Loucy (cell line): Measurements from ENCODE around the gene CACNA1A.

Source experiments
- EZH2phosphoT487 ChIP-seq: fragments of 200-600 bp; IDR thresholded peaks from 2 replicates; pipeline ENCODE4 v1.6.1; 2018; ENCODE audit warnings: antibody characterized with exemption, mild to moderate bottlenecking, moderate library complexity, borderline replicate concordance
- TF ChIP-seq, protein P1 (sequence below): fragments of 200-600 bp; sonication (generic); conservative IDR thresholded peaks from 2 replicates; pipeline ENCODE4 v1.5.1; 2014; ENCODE audit warnings: mild to moderate bottlenecking, antibody characterized with exemption, low read length

DNA sequence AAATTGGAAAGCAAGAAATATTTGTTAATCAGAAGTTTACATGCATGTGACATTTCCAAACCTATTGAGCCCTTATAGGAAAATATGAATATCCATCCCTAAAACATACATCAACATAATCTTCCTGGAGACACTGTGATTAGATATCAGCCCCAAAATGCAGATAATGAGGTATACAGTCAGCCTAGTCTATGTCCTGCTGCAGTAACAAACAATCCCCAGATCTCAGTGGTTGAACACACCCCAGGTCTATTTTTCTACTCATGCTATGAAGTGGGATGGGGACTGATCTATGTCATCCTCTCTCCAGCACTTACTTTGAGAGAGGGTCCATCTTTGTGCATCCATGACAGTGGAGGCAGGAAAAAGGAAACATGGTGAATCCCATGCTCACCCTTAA, 31.2 kb downstream of the CACNA1A start:
- TF ChIP-seq, protein P1, sequence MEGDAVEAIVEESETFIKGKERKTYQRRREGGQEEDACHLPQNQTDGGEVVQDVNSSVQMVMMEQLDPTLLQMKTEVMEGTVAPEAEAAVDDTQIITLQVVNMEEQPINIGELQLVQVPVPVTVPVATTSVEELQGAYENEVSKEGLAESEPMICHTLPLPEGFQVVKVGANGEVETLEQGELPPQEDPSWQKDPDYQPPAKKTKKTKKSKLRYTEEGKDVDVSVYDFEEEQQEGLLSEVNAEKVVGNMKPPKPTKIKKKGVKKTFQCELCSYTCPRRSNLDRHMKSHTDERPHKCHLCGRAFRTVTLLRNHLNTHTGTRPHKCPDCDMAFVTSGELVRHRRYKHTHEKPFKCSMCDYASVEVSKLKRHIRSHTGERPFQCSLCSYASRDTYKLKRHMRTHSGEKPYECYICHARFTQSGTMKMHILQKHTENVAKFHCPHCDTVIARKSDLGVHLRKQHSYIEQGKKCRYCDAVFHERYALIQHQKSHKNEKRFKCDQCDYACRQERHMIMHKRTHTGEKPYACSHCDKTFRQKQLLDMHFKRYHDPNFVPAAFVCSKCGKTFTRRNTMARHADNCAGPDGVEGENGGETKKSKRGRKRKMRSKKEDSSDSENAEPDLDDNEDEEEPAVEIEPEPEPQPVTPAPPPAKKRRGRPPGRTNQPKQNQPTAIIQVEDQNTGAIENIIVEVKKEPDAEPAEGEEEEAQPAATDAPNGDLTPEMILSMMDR: no peak
- TF ChIP-seq EZH2phosphoT487: no peak
